Prostate gland (tissue), 2 donors: ENCODE data around the gene DPAGT1. TPM values are rescaled to one million over a fixed set of nuclear protein-coding genes. Genes with fewer than 3 reads are reported as not detected.

Experiments used
- DNase-seq: peaks from one replicate; pipeline ENCODE4 v3.0.0-alpha.2; 2019; ENCODE audit warnings: low spot score
- H3K27ac ChIP-seq, 2 donors: fragments of 200-600 bp; sonication (generic); 2 replicates each; pipeline ENCODE4 v1.5.1; 2017 to 2019
- H3K27me3 ChIP-seq: fragments of 200-600 bp; sonication (generic); replicated peaks from 2 replicates; pipeline ENCODE4 v1.5.1; 2019; ENCODE audit not compliant: insufficient read depth
- H3K36me3 ChIP-seq, 2 donors: fragments of 200-600 bp; sonication (generic); 1 replicate in 1 of 2; 2 replicates in 1 of 2; pipeline versions ENCODE4 v1.5.1 to v1.8.1; 2017 to 2019
- H3K4me1 ChIP-seq: fragments of 200-600 bp; sonication (generic); replicated peaks from 2 replicates; pipeline ENCODE4 v1.5.1; 2019
- H3K4me3 ChIP-seq, 2 donors: fragments of 200-600 bp; sonication (generic); 2 replicates each; pipeline ENCODE4 v1.5.1; 2017 to 2019
- H3K9me3 ChIP-seq: fragments of 200-600 bp; sonication (generic); 2 replicates; pipeline ENCODE4 v1.5.1; 2017
- CTCF ChIP-seq, 4 experiments: fragments of 200-600 bp in 2 of 4; fragments of 450-650 bp in 2 of 4; sonication (generic) in 2 of 4; IDR thresholded peaks; 1 replicate in 3 of 4; 2 replicates in 1 of 4; pipeline ENCODE4 v1.5.1; 2016 to 2019; ENCODE audit warnings: antibody characterized with exemption in 4 of 4, mild to moderate bottlenecking in 2 of 4, moderate library complexity in 2 of 4
- POLR2A ChIP-seq: fragments of 450-650 bp; IDR thresholded peaks from one replicate; pipeline ENCODE4 v1.6.1; 2016; ENCODE audit warnings: antibody characterized with exemption, mild to moderate bottlenecking
- POLR2AphosphoS5 ChIP-seq: sonication (generic); formaldehyde crosslinking; IDR thresholded peaks from one replicate; pipeline ENCODE4 v1.6.1; 2017; ENCODE audit warnings: antibody characterized with exemption
- WGBS: methylation state at CpG from one replicate; pipeline ENCODE4 v1.1.5; 2018; 5-methylcytosine and 5-hydroxymethylcytosine counted together
- intact Hi-C: fragments of 100-400 bp; cut with DNase I; formaldehyde crosslinking; loops from one replicate; pipeline ENCODE4 v1.14.2; 2022
- total RNA-seq, 2 donors: library from RNA; depleted of rRNA; stranded (reverse); fragments of >200 nt; gene quantifications; one replicate each; pipeline ENCODE4 v1.1.0, GENCODE V29; 2016

DPAGT1 gene
- total RNA-seq, 2 donors from 2014 or later = 39.6 to 49.6 TPM

- Histone ChIP-seq H3K27ac (peak overlapping the region; percentile 69 to 77), H3K4me1 (peaks cover 8% of the 10 kb centered on the region), H3K36me3 (no peaks in the 10 kb centered on the region), H3K9me3 (no peaks in the 10 kb centered on the region), H3K4me3 (peak overlapping the region; percentile 79 to 88), H3K27me3 (no peaks in the 10 kb centered on the region)
- intact Hi-C loops = no loop called here
- TF ChIP-seq CTCF (IDR thresholded peaks at IDR 0.05) = no peak
- TF ChIP-seq POLR2AphosphoS5 = no peak
- no peak for TF ChIP-seq POLR2A
- WGBS = 12% methylated on average over 5 of the region's 5 CpGs
- DNase-seq = no peak
Observed at GRCh38 chr11:119120639-119121007, 19.0 kb upstream of the DPAGT1 start.

GRCh38 chr11:119118946-119119345 is 17.3 kb upstream of the DPAGT1 start:
- TF ChIP-seq POLR2AphosphoS5 = no peak
- TF ChIP-seq POLR2A = no peak
- no peak for TF ChIP-seq CTCF (IDR thresholded peaks at IDR 0.05)
- intact Hi-C loops = no loop called here
- H3K27ac ChIP-seq = no peak overlapping the region
- 94% methylated on average over 1 of the region's 1 CpG for WGBS
- H3K4me3 ChIP-seq = no peak overlapping the region
- peaks cover 8% of the 10 kb centered on the region for H3K4me1 ChIP-seq
- no peaks in the 10 kb centered on the region for H3K36me3 ChIP-seq
- H3K9me3 ChIP-seq = no peaks in the 10 kb centered on the region
- DNase-seq = no peak
- H3K27me3 ChIP-seq = no peaks in the 10 kb centered on the region

- H3K27me3 ChIP-seq = no peaks in the 10 kb centered on the region
- H3K27ac ChIP-seq = no peak overlapping the region
- no peaks in the 10 kb centered on the region for H3K9me3 ChIP-seq
- H3K36me3 ChIP-seq = no peaks in the 10 kb centered on the region
- no peak for DNase-seq
- H3K4me3 ChIP-seq = no peak overlapping the region
- peaks cover 8% of the 10 kb centered on the region for H3K4me1 ChIP-seq
- no peak for TF ChIP-seq CTCF (IDR thresholded peaks at IDR 0.05)
- no peak for TF ChIP-seq POLR2A
- TF ChIP-seq POLR2AphosphoS5 = no peak
- intact Hi-C loops = no loop called here
- 96% methylated on average over 5 of the region's 5 CpGs for WGBS
Observed at GRCh38 chr11:119118227-119118626, 16.6 kb upstream of the DPAGT1 start.

- no peak for TF ChIP-seq POLR2A
- no peak for TF ChIP-seq POLR2AphosphoS5
- no peak for TF ChIP-seq CTCF (IDR thresholded peaks at IDR 0.05)
- intact Hi-C loops = no loop called here
- DNase-seq = no peak
- Histone ChIP-seq H3K27ac (no peak overlapping the region), H3K9me3 (no peaks in the 10 kb centered on the region), H3K27me3 (no peaks in the 10 kb centered on the region), H3K4me1 (peaks cover 3% of the 10 kb centered on the region), H3K36me3 (peaks cover 0 to 5% of the 10 kb centered on the region in 2 donors), H3K4me3 (no peak overlapping the region)
- 94% methylated on average over 3 of the region's 3 CpGs for WGBS
Observed at GRCh38 chr11:119117004-119117706, 15.5 kb upstream of the DPAGT1 start.

GRCh38 chr11:119116601-119117000 is 14.9 kb upstream of the DPAGT1 start:
- H3K27me3 ChIP-seq = no peaks in the 10 kb centered on the region
- no peaks in the 10 kb centered on the region for H3K9me3 ChIP-seq
- intact Hi-C loops = no loop called here
- peaks cover 0 to 10% of the 10 kb centered on the region in 2 donors for H3K36me3 ChIP-seq
- 61% methylated on average over 5 of the region's 5 CpGs for WGBS
- H3K4me3 ChIP-seq = no peak overlapping the region
- H3K4me1 ChIP-seq = peaks cover 2% of the 10 kb centered on the region
- no peak for DNase-seq
- TF ChIP-seq CTCF (IDR thresholded peaks at IDR 0.05) = no peak
- no peak for TF ChIP-seq POLR2AphosphoS5
- no peak overlapping the region for H3K27ac ChIP-seq
